Fibroblast of the conjunctiva (primary cell): Measurements from ENCODE around the gene DHRSX.

ENCODE experiments used
- DNase-seq: peaks from one replicate; pipeline ENCODE4 v3.0.0-alpha.2; 2010; ENCODE audit warnings: low read depth

The DHRSX gene

DNA sequence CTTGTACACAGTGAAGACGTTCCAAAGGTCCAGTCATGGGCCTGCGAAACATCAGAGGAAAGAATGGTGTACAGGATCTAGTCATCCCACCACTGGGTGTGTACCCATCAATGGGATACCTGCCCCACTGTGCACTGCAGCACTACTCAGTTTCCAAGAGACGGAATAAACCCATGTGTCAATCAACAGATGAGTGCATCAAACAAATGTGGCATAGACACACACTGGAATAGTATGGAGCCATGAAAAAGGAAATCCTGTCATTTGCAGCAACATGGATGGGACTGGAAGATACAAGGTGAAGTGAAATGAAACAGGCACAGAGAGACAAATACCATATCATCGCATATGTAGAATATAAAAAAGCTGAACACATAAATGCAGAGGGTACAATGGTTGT, 48.0 kb downstream of the DHRSX start:
- no peak for DNase-seq

DNA sequence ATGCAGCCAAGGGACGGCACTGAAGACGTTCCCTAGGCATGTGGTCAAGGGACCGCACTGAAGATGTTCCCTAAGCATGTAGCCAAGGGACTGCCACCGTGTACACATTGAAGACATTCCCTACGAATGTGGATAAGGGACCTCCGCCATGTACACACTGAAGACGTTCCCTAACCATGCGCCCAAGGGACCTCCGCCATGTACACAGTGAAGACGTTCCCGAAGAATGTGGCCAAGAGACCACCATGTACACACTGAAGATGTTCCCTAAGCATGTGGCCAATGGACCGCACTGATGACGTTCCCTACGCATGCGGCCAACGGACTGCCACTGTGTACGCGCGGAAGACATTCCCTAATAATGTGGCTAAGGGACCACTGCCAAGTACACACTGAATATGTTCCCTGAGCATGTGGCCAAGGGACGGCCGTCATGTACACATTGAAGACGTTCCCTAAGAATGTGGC, 48.4 kb downstream of the DHRSX start:
- DNase-seq, result no peak

GRCh38 chrX:2451501-2452316, 49.1 kb downstream of the DHRSX start:
- peak; percentile 17 for DNase-seq

DNA sequence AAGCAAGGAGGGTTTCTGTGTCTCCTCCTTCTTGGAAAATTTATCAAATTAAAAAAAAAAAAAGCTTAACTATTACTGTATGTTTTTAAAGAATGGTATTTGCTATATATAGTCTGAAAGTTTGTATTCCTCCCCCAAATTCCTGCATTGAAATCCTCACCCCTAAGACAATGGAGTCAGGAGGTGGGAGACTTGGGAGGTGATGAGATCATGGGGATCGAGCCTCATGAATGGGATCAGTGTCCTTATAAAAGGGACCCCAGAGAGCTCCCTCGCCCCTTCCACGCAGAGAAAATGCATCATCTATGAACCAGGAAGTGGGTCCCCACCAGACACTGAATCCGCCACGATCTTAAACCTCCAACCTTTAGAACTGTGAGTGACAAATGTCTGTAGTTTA, 50.1 kb downstream of the DHRSX start:
- no peak for DNase-seq

DNA sequence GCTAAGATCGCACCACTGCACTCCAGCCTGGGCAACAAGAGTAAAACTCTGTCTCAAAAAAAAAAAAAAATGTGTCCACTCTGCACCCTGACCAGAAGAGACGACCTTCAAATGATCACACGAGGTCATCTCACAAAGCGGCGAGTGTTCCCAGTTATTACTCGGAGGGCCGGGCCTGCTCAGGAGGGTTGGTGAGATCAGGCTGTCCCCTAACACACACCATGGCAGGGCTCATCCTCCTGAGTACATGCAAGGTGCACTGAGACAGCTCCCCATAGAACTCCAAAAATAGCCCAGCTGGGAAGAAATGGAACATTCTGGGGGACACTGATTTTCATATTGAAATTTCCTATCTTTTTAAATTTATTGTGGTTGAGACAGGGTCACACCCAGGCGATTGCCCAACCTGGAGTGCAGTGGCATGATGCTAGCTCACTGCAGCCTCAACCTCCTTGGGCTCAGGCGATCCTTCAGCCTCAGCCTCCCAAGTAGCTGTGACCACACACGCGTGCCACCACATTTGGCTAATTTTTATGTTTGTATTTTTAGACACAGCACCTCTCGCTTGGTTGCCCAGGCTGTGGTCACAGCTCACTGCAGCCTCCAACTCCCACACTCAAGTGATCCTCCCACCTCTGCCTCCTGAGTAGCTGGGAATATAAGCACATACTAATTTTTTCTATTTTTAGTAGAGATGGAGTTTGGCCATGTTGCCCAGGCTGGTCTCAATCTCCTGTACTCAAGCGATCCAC, 51.5 kb downstream of the DHRSX start:
- no peak for DNase-seq

DNA sequence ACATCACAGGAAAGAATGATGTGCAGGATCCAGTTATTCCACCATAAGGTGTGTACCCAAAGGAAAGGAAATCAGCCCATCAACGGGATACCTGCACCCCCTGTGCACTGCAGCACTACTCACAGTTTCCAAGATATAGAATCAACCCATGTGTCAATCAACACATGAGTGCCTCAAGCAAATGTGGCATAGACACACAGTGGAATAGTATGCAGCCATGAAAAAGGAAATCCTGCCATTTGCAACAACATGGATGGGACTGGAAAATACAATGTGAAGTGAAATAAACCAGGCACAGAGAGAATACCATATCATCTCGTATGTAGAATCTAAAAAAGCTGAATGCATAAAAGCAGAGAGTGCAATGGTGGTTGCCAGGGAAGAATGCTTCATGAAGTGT, 53.3 kb downstream of the DHRSX start:
- no peak for DNase-seq

GRCh38 chrX:2446815-2447214, 54.0 kb downstream of the DHRSX start:
- DNase-seq, result no peak

- DNase-seq, result no peak
These were observed 54.8 kb downstream of the DHRSX start for GRCh38 chrX:2445662-2446623.

DNA sequence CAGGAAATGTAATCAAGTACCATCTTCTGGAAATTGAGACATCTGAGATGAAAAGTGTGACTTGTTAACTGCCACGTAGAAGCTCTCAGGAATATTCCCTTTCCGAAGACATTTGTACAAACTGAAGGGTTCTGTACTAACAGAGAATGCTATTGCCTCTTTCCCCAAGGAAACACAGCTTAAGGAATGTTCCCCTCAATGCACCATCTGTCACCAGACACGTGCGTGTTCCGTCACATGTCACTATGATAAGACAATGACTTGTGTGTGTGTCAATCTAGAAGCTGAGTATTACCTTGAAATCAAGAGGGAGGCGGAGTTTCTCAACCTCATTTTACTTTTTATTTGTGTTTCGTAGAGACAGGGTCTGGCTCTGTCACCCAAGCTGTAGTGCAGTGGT, 58.1 kb downstream of the DHRSX start:
- no peak for DNase-seq

DNA sequence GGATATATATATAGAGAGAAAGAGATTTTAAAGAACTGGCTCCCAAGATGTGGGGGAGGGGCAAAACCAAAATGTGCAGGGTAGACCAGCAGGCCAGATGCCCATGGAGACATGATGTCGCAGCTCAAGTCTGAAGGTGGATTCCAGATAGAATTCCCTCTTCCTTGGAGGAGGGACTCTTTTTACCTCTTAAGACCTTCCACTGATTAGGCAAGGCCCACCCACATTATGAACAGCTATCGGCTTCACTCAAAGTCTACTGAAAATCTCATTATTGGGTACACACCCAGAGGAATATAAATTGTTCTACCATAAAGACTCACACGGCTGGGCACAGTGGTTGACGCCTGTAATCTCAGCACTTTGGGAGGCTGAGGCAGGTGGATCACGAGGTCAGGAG, 59.3 kb downstream of the DHRSX start:
- DNase-seq, result no peak

DNA sequence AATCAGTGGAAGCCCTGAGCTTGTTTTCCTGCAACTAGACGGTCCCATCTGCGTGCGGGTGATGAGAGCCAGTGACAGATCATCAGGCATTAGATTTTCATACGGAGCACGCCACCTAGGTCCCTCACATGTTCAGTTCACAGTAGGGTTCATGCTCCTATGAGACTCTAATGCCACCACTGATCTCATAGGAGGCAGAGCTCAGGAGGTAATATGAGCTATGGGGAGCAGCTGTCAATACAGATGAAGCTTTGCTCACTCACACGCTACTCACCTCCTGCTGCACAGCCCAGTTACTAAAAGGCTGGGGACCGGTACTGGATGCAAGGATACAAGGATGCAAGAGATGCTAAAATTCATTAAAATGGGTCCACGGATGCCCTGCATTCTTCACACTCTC, 61.2 kb downstream of the DHRSX start:
- DNase-seq, result no peak

GRCh38 chrX:2435465-2435864, 65.3 kb downstream of the DHRSX start:
- no peak for DNase-seq

- DNase-seq, result no peak
These were observed 66.3 kb downstream of the DHRSX start for GRCh38 chrX:2434270-2435163.

DNA sequence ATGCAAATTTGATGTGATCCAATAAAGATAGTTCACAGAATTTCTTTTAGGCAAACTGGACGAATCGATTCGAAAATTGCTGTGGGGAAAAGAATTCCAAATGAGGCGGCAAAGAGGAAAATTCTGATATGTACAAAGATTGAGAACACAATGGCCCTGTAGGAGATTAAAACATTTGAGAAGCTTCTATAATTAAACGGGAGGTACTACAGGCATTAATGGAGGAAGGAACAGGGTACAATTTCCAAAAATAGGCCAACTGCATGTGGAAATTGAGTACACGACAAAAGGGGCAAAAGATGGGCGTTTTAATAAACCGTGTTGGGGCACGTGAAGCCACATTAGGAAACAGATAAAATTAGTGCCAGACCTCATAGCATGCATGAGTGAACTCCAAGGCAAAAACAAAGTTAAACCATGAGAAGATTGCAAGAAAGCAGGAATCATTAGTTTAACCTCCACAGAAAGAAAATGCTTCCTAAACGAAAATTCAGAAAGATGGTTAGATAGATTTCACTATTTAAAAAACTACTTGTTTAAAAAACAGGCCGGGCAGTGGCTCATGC, 68.4 kb downstream of the DHRSX start:
- no peak for DNase-seq

DNA sequence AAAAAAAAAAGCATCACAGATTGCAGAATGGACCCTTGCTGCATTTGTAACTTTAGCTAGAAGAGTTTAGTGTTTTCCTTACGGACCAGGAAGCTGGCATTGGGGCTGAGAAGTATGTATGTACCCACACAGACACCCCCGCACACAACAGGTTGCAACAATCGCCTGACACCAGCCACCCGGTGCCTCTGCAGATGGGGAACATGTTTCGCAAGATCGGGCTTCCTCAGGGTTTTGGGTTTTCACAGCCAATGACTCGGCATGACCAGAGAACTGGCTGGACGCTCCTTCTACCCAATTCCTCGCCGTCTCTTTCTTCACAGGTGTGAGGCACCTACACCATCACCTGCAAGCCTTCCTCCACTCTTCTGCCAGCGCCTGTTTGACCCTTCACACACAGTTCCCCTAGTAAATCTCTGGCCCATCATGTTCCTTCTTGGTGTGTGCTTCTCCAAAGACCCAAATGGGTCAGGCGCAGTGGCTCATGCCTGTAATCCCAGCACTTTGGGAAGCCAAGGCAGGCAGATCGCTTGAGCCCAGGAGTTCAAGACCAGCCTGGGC, 70.4 kb downstream of the DHRSX start:
- DNase-seq, result no peak

- DNase-seq, result no peak
These were observed 73.0 kb downstream of the DHRSX start for GRCh38 chrX:2427737-2428136.

DNA sequence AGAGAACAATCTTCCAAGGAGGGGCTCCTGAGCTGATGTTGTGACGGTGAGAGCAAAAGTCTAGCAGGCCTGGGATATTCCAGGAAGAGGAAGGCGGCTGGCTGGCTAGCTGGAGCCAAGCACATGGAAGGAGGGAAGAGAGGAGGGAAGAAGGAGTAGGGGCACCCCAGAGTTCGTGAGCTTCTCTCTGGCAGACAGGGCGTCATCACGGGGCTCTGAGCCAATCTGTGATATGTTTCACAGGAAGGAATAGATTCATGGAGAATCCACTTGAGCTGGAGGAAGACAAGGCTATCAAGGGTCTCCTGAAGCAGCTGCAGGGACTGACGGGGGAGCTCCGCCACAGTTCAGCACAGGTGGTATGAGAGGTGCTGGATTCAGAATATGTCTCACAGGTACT, 73.6 kb downstream of the DHRSX start:
- no peak for DNase-seq

DNA sequence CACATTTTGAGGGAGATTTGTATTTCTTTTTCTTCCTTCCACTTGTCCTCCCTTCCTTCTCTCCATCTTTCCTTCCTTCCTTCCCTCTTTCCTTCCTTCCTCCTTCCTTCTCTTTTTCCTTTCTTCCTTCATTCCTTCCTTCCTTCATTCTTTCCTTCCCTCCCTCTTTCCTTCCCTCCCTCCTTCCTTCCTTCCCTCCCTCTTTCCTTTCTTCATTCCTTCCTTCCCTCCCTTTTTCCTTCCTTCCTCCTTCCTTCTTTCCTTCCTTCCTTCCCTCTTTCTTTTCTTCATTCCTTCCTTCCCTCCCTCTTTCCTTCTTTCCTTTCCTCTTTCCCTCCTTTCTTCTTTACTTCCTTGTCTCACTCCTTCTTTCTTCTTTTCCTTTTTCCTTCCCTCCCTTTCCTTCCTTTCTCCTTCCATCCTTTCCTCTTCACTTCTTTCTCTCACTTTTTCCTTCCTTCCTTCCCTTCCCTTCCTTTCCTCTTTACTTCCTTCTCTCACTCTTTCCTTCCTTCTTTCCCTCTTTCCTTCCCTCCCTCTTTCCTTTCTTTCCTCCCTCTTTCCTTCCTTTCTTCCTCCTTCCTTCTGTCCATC, 74.4 kb downstream of the DHRSX start:
- DNase-seq, result no peak

DNA sequence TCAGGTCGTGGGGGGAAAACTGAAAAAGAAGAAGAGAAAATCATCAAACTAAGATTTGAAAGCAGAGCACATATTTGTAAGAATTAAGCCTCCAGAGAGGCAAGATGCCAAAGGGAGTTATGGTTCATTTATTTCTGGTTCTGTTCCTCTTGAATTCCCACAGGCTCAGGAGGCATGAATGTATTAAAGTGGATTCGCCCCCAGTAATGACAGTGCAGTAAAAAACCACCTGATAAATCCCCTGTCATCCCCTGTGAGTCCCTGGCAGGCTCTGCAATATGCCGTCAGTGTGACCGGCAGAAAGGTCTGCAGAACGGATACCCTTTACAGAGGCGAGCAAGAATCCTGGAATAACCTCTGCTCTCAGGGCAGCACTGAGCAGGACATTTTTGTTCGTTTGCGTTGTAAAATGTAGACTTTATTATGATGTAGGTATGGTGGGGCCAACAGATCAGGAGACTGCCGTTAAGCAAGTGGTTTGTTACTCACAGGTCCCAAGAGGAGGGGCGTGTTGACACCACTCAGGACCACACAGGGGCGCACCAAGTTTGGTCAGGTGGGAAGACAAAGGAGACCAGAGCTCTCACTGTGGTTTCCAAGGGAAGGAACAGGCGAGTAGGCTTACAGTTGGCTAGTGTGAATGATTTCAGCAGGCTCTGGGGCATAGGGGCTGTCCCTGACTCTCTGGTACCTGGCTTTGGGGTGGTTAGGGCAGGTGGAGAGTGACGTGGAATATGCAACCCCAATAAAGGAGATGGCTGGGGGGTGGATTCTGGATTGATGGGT, 75.3 kb downstream of the DHRSX start:
- no peak for DNase-seq
